GM12801 (cell line): Measurements from ENCODE around the gene THAP3.

Experiments
- CTCF ChIP-seq: IDR thresholded peaks from one replicate; pipeline ENCODE4 v1.5.1; 2011; ENCODE audit warnings: control low read depth; ENCODE audit not compliant: insufficient read length; ENCODE audit errors: extremely low read depth

The THAP3 gene

DNA sequence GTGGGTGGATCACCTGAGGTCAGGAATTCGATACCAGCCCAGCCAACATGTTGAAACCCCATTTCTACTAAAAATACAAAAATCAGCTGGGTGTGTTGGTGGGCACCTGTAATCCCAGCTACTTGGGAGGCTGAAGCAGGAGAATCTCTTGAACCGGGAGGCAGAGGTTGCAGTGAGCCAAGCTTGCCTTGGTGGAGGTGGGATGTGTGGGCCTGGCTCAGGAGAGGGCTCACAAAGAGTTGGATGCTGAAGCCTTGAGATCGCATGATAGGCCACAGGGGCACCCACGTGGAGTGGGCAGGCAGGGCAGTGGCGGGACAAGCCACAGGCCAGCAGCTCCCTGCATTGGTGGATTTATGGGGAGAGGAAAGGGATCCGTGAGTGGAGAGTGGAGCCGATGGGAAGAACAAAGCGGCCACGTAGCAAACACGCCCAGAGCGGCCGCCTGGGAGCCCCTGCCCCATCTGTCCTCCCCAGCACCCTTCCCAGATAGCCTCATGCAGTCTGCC lies 4.4 kb downstream of the THAP3 start:
- TF ChIP-seq CTCF: no peak

DNA sequence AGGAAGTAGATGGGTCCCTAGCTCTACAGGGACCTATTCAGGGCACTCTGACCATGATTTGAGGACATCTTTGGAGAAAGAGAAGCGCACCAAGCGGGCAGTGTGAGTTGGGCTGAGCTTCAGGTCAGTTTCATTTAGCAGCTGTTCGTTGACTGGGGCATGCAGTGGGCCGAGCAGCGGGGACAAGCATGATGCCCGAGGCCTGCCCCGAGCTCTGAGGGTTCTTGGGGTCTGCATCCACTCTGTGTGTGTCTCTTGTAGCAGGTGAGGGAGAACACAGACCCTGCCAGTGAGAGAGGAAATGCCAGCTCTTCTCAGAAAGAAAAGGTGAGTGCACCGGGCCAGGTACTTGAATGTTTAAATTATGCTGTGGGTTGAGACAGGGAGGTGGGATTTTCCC lies 5.4 kb downstream of the THAP3 start:
- TF ChIP-seq CTCF: no peak

DNA sequence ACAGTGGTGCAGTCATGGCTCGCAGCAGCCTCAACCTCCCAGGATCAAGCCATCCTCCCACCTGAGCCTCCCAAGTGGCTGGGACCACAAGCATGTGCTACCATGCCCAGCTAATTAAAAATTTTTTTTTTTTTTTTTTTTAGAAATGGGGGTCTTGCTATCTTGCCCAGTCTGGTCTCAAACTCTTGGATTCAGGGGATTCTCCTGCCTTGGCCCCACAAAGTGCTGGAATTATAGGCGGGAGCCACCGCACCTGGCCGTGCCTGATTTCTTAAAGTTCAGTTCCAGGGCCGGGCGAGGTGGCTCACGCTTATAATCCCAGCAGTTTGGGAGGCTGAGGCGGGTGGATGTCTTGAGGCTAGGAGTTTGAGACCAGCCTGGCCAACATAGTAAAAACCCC lies 6.4 kb downstream of the THAP3 start:
- no peak for TF ChIP-seq CTCF

DNA sequence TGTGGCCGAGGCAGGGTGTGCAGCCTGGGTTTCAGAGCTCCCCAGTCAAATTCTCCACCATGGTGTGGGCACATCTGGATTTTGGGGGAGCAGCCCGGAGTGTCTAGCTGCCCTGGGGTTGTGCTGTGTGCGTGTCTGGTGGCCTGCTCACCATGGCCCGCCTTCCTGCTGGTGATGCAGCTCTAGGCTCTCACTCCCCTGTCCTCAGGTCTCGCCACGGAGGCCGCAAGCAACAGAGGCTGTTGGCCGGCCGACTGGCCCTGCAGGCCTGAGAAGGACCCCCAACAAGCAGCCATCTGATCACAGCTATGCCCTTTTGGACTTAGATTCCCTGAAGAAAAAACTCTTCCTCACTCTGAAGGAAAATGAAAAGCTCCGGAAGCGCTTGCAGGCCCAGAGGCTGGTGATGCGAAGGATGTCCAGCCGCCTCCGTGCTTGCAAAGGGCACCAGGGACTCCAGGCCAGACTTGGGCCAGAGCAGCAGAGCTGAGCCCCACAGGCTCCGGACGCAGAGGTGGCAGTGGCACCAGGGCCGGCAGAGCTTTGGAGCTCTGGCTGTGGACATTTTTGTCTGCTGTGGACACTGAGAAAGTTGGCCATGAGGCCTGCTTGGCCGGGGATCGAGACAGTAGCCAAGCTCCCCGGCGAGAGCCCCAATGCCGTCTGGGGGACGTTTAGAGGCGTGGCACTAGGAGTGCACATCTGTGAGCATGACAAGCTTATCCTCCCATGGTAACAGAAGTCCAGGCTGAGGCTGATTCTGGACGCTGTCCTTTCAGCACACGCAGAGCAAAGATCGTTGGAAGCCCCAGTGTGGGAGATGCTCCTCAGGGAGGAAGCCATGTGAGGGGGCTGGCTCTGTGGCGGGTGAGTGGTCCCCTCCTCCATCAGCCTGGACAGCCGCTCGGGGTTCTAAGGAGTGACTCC lies 8.2 kb downstream of the THAP3 start:
- TF ChIP-seq CTCF: no peak

- no peak for TF ChIP-seq CTCF
Measured at GRCh38 chr1:6634371-6635052, 9.8 kb downstream of the THAP3 start.

DNA sequence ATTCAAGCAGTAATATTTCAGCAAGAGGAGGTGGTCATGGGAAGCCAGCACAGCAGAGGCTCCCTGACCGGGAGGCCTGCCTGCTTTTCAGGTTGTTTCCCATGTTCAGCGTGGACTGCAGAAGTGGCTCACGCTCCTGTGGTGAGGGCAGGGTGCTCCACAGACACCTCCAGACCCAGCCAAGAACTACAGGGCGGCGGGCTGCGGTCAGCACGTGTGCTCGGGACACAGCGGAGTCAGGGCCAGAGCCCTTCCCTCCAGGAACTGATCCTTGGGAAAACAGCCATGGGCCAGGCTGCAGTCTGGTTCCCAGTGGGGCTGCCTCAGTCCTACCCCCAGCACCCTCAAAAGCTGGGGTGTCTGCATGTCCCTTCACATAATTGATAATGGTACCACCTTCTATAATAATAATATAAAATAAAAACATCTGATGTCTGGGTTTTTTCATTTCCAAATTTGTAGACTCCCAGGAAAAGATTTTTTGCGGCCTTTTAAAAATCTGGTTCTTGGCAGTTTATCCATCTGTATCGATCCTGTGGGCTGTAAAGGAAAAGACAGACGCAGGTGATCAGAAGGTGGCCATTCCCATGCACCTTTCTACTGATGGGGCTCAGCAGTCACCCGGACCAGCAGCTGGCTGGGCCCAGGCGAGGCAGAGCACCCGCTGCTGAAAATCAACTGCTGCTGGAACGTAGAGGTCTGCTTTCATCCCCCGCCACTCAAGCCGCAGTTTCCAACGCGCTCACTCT lies 10.7 kb downstream of the THAP3 start:
- no peak for TF ChIP-seq CTCF
